ENCODE measurements around the gene KLF2. TPM values are rescaled to one million over a fixed set of nuclear protein-coding genes. Genes with fewer than 3 reads are reported as not detected.

The KLF2 gene
- total and polyA plus RNA-seq, 7 donors: 3.3 to 35.4 (median 23.1) TPM

- Histone ChIP-seq H3K4me3 (peak overlapping the region; percentile 80), H3K4me1 (peaks cover 17% of the 10 kb centered on the region), H3K27me3 (ENCODE audit: insufficient read depth in 3 of 3, low read length in 2 of 3) (no peaks in the 10 kb centered on the region), H3K9me3 (no peaks in the 10 kb centered on the region), H3K27ac (peak overlapping the region; percentile 91), H3K36me3 (ENCODE audit: insufficient read depth in 1 of 2, low read depth in 1 of 2) (peaks cover 0 to 16% of the 10 kb centered on the region in 2 donors)
- TF ChIP-seq, protein P1, sequence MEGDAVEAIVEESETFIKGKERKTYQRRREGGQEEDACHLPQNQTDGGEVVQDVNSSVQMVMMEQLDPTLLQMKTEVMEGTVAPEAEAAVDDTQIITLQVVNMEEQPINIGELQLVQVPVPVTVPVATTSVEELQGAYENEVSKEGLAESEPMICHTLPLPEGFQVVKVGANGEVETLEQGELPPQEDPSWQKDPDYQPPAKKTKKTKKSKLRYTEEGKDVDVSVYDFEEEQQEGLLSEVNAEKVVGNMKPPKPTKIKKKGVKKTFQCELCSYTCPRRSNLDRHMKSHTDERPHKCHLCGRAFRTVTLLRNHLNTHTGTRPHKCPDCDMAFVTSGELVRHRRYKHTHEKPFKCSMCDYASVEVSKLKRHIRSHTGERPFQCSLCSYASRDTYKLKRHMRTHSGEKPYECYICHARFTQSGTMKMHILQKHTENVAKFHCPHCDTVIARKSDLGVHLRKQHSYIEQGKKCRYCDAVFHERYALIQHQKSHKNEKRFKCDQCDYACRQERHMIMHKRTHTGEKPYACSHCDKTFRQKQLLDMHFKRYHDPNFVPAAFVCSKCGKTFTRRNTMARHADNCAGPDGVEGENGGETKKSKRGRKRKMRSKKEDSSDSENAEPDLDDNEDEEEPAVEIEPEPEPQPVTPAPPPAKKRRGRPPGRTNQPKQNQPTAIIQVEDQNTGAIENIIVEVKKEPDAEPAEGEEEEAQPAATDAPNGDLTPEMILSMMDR (IDR thresholded peaks at IDR 0.05): no peak
- intact Hi-C loops (cut with DNase I): loop anchor here (5.0 kb wide), 3 partner anchors 46 to 81 kb away; no protein-coding TSS in a partner anchor
- WGBS, 3 donors: 39 to 45% (median 44%) methylated on average over 20 of the region's 20 CpGs
- DNase-seq (peak; percentile 86 to 89), ATAC-seq (peak; percentile 16 to 33 (median 31))
Observed at GRCh38 chr19:16327911-16328823, 3.5 kb downstream of the KLF2 start.

DNA sequence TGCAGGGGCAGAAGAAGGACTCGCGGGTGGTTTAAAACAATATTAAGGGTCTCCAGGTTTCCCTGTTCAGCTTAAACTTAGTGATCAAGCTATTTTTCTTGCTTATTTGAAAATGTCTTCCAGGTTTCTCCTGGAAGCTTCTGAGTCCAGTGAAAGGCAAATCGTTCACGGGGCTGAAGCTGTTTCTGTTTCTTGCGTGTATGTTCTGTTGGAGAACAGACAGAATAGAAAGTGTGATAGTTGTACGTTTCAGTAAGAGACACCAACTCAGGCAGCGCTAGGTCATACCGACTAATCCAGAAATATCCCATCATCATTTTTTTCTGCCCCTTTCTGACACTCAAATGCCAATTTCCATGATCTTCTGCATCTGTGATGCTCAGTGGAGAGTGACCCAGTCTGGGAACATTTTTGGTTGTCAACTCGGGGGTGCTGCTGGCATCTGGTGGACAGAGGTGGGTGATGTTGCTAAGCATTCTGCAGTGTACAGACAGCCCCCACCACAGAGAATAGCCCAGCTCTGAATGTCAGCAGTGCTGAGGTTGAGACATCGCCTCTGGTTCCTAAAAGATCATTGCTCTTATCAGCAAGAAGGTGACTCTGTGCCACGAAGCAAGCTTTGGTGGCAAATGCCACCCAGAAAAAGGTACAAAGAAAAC lies 4.3 kb downstream of the KLF2 start:
- TF ChIP-seq, protein P1 (IDR thresholded peaks at IDR 0.05): no peak
- no peaks in the 10 kb centered on the region for H3K27me3 ChIP-seq (ENCODE audit: insufficient read depth in 3 of 3, low read length in 2 of 3)
- ATAC-seq (no peak), DNase-seq (no peak)
- H3K4me3 ChIP-seq: peak overlapping the region; percentile 80
- H3K4me1 ChIP-seq: peaks cover 16% of the 10 kb centered on the region
- H3K27ac ChIP-seq: peak overlapping the region; percentile 91
- 44 to 56% (median 45%) methylated on average over 11 of the region's 11 CpGs for WGBS, 3 donors
- intact Hi-C loops (cut with DNase I): loop anchor here (5.0 kb wide), 3 partner anchors 47 to 82 kb away; no protein-coding TSS in a partner anchor
- peaks cover 0 to 16% of the 10 kb centered on the region in 2 donors for H3K36me3 ChIP-seq (ENCODE audit: insufficient read depth in 1 of 2, low read depth in 1 of 2)
- no peaks in the 10 kb centered on the region for H3K9me3 ChIP-seq

DNA sequence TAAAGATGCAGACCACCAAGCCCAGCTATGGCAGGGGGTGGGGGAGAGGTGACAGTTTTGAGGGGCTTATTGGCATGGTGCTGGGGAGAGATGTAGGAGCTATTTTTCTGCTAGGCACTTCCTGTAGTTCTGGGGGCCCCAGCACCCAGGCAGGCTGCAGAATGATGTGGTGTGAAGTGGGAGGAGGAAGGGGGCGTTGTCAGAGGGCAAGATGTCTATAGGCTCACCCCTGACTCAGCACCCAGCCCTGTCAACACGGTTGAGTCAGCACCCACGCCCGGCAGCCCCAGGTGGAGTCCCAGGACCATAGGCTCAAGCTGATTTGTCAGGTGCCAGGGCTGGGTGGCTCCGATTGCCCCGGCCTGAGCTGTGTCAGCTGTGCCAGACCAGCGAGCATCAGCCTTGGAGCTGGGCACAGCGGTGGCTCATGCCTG lies 5.8 kb downstream of the KLF2 start:
- no peaks in the 10 kb centered on the region for H3K9me3 ChIP-seq
- peaks cover 0 to 16% of the 10 kb centered on the region in 2 donors for H3K36me3 ChIP-seq (ENCODE audit: insufficient read depth in 1 of 2, low read depth in 1 of 2)
- peak overlapping the region; percentile 23 for H3K27ac ChIP-seq
- intact Hi-C loops (cut with DNase I): no loop called here
- no peaks in the 10 kb centered on the region for H3K27me3 ChIP-seq (ENCODE audit: insufficient read depth in 3 of 3, low read length in 2 of 3)
- DNase-seq (peak; percentile 75 to 84), ATAC-seq (peak; percentile 35 to 60 (median 52))
- no peak overlapping the region for H3K4me3 ChIP-seq
- peaks cover 13% of the 10 kb centered on the region for H3K4me1 ChIP-seq
- TF ChIP-seq, protein P1 (IDR thresholded peaks at IDR 0.05): no peak
- 38 to 58% (median 48%) methylated on average over 8 of the region's 8 CpGs for WGBS, 3 donors

GRCh38 chr19:16330806-16331690 lies 6.4 kb downstream of the KLF2 start:
- Histone ChIP-seq H3K36me3 (ENCODE audit: insufficient read depth in 1 of 2, low read depth in 1 of 2) (peaks cover 0 to 16% of the 10 kb centered on the region in 2 donors), H3K4me3 (no peak overlapping the region), H3K27ac (peak overlapping the region; percentile 23), H3K27me3 (ENCODE audit: insufficient read depth in 3 of 3, low read length in 2 of 3) (no peaks in the 10 kb centered on the region), H3K4me1 (peaks cover 13% of the 10 kb centered on the region), H3K9me3 (no peaks in the 10 kb centered on the region)
- 65 to 78% (median 76%) methylated on average over 16 of the region's 16 CpGs for WGBS, 3 donors
- TF ChIP-seq, protein P1 (IDR thresholded peaks at IDR 0.05): no peak
- no peak for DNase-seq
- no peak for ATAC-seq
- intact Hi-C loops (cut with DNase I): no loop called here

Measured in psoas muscle (tissue), 8 donors.